HG02588 (cell line): ENCODE data around the gene LHFPL2.

Experiments
- ATAC-seq: cut with Tn5 transposase; IDR thresholded peaks from one replicate; pipeline ENCODE4 v1.9.1; 2021; ENCODE audit warnings: mild to moderate bottlenecking, moderate library complexity; ENCODE audit not compliant: unreplicated experiment

Gene LHFPL2

DNA sequence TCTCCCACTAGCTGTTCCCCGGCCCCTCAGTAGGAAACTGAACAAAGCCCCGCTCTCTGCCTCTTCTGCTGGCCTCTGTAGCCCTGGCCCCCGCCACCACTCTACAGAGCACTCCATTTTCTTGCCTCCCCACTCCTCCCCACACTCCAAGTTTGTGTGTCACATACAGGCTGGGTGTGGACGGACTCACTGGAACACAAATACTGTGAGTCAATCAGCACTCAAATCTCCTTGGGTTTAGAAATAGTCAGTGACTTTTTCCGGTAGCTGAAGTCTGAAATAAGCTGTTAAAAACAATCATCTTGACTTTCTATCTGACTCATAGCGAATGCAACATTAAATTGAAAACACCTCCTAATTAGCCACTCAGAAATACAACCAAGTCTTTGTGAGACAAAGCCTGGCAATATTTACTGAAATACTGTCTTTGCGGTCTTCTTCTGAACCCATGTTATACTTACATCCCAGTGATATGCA lies 122.5 kb downstream of the LHFPL2 start:
- no peak for ATAC-seq

- ATAC-seq: no peak
Measured at GRCh38 chr5:78523314-78524193, 125.0 kb downstream of the LHFPL2 start.

GRCh38 chr5:78522476-78523260 lies 125.9 kb downstream of the LHFPL2 start:
- ATAC-seq: no peak

DNA sequence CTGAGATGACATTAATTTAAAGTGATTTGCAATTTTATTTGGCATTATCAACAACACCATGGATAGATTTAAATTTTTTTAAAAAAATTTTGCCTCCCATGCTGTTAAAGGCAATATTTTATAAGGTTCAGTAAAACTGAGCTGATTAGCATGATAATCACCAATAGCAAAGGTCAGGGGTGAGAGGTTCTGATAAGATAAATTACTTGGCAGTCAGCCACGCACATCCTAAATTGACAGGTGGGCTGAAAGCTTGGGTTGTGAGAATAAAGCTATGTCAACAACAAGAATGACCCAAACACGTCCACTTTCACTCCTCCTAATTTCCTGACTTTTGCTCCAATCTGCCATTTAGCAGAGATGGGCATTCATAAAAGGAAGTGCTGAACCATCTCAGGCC lies 127.1 kb downstream of the LHFPL2 start:
- ATAC-seq: no peak

- no peak for ATAC-seq
Measured at GRCh38 chr5:78519198-78519941, 129.2 kb downstream of the LHFPL2 start.

DNA sequence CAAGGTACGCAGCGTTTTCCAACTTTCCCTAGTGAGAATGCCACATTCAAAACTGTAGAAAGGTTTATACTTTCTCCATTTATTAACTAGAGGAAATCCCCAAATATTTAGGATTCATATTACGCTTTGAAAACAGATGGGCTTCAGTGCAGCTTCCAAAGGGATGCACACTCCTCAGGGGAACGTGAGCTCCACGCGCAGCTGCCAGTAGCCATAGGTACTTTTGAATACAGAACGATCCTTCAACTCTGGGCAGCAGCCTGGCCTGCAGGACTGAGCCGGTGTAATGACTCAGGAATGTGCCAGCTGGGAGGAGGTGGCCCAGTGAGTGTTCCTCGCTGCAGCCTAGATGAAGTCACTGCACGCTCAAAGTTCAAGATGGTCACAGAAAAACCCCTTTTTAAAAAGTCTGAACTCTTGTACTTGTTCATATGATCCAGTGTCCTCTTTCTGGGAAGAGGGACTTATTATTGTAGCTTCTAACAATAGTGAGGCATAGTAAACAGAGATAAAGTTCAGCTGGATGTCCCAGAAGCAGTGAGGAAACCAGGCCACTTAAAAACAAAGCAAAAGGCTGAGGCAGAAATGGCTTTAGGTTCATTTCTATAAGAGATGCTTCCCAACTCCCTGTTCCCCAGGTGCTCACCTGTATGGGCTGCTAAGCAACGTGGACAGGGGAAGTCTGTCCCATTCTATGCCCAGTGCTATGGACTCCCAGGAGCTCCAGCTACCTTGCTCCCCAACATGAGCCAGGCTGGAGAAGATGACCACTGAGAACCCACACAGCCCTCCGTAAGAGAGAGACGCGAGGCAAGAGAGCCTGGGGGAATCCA lies 130.0 kb downstream of the LHFPL2 start:
- no peak for ATAC-seq

GRCh38 chr5:78515670-78516069 lies 132.9 kb downstream of the LHFPL2 start:
- ATAC-seq: no peak

- no peak for ATAC-seq
Measured at GRCh38 chr5:78514427-78515330, 133.9 kb downstream of the LHFPL2 start.

DNA sequence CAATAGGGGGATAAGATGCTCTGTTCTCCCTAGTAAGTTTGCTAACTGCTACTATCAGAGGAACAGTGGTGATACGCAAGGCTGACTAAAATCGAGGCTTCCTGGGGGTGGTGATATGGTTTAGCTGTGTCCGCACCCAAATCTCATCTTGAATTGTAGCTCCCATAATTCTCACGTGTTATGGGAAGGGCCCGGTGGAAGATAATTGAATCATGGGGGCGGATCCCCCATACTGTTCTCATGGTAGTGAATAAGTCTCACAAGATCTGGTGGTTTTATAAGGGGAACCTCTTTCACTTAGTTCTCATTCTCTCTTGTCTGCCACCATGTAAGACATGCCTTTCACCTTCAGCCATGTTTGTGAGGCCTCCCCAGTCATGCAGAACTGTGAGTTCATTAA lies 135.1 kb downstream of the LHFPL2 start:
- ATAC-seq: no peak

DNA sequence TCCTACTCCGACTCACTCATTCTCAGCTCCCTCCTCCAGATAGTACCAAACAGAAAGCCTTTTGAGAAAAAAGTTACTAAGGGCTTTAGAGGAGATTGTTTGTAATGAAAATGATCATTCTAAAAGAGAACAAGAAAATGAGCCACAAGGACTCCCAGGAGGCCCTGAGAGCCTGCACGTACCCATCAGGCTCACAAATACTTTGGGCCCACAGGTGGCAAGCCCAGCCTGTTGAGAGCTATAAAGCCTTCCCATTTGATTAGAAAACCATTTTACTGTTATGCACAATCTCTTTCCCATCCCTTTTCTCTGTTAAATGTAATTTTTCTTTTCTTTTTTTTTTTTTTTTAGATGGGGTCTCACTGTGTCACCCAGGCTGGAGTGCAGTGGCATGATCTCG lies 136.1 kb downstream of the LHFPL2 start:
- ATAC-seq: no peak

DNA sequence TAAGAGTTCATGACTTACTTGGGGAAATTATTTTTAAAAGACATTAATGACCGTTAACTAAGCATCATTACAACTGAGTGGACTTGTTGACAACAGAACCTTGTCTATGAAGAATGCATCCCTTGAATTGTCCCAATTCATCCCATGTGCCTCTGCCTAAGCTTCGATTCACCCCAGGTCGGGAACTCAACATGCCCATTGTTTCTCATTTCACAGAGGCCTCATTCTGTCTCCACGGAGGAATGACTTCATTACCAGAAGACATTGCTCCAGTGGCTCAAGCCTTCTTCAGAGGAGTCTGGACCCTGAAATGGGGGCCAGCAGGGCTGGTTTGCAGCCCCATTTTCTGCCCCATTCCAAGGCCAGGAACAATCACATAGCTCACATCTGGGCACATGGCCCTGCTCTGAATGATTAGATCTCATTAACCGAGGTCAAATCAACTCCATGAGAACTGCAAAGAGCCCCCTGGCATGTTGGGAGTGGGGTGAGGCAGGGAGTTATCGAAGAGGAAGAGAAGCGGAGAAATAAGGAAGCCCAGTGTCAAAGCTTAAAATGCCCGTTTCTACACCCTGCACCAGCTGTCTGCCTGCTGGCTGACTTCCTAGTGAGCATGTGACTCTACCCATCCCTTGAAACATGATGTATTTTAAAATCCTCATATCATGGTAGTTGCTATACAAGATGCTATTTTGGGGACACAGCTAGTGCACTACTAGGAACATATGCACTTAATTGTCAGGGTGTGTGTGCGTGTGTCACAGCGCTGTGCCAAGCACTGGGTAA lies 137.3 kb downstream of the LHFPL2 start:
- ATAC-seq: no peak

- peak; percentile 84 for ATAC-seq
Measured at GRCh38 chr5:78509884-78510769, 138.4 kb downstream of the LHFPL2 start.

GRCh38 chr5:78509145-78509865 lies 139.3 kb downstream of the LHFPL2 start:
- ATAC-seq: no peak

DNA sequence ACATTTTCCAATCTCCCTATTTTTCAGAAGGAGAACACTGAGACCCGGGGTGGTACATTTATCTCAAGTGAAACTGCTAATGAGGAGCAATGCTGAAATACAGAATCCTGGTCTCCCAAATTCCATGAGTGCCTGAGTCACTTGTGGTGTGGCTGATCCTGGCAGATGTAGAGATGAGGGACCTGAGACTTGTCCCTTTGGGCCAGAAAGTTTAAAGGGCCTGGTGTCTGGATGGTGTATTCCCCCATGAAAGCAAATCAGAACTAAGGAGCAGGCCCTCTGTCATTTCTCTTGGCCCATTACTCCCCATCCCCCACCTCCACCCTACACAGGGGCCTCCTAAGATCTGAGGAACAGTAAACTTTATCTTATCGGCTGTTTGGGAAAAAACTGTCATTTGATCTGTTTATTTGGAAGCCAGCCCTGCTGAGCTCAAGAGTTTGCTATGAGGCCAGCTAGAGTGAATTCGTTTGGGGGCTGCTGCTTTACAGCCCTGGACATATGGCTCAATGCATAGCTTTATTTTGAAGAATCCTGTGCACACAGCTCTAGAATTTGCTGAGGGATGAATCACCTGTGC lies 140.3 kb downstream of the LHFPL2 start:
- ATAC-seq: no peak

DNA sequence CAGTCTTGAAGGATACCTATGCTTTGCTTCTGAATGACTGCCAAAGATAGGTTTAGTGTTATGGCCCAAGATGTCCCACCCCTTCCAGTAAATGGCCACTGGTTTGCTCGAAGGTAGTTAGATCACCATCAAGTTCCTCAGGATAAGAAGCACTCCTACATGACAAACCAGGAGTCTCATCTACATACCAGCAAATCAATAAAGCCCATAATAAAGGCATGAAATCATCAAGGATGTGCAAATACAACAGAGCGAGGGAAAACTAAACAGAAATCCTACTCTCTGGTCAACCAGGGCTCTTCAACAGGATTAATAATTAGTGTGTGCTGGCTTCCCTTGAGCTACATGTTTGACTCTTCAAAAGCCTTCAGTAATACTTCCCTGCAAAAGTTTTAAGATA lies 141.0 kb downstream of the LHFPL2 start:
- no peak for ATAC-seq

DNA sequence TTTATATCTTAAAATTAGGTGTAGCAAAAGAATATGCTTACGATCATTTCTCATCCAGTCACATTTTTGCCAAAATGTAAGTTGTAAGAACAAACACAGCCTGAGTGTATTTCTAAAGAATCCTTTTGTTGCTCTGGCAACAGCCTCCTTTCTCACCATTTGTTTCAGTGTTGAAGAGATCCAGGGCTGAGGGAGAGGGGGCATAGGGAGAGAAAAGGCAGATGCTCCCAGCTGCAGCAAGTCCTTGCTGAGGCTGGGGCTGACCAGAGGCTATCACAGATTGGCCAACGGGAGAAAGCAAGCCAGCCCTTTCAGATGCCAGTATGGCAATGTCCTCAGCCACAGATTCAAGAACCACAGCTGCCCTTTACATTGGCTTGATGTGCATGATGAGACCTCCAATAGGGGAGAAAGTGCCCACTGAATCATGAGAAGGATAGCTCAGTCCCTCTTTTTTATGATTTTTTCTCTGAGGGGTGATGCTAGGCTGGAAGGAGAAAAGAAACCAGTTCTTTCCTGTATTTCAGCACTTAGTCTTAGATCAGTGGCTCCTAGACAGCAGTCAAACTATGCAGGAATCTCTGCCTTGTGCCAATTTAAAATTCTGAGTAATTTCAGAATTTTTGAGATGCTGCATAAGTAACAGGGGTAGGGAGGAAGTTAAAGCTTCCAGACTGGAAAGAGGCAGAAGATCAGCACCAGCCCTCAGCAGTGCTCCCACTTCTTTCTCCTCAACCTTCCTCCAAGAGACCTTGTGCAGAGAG lies 142.1 kb downstream of the LHFPL2 start:
- ATAC-seq: no peak
